B cell (primary cell): Measurements from ENCODE around the gene PRKCZ. TPM values are rescaled to one million over a fixed set of nuclear protein-coding genes. Genes with fewer than 3 reads are reported as not detected.

Experiments
- ATAC-seq: fragments of 200-7000 bp; cut with Tn5 transposase; one replicate; pipeline ENCODE4 v1.10.0; 2021; ENCODE audit warnings: low read depth, mild to moderate bottlenecking, moderate number of reproducible peaks, moderate library complexity
- CTCF ChIA-PET: fragments of 350-600 bp; sonication (Branson Sonifier 250); formaldehyde crosslinking; loops from one replicate; lab custom pipeline; 2021; ENCODE audit warnings: antibody characterized with exemption, inconsistent platforms; lab: Charles Lee
- POLR2A ChIA-PET: fragments of 350-600 bp; sonication (Branson Sonifier 250); formaldehyde crosslinking; loops from one replicate; lab custom pipeline; 2021; ENCODE audit warnings: antibody characterized with exemption; lab: Charles Lee
- DNase-seq: peaks from one replicate; pipeline ENCODE4 v3.0.0; 2013
- H2AFZ ChIP-seq: 2 replicates; pipeline ENCODE4 v1.6.1; 2012; ENCODE audit warnings: mild to moderate bottlenecking, low read depth, low read length; ENCODE audit not compliant: insufficient read depth, poor library complexity, severe bottlenecking
- H3K27ac ChIP-seq, 2 donors: 1 replicate in 1 of 2; 2 replicates in 1 of 2; pipeline ENCODE4 v1.5.1; 2012 to 2013; ENCODE audit warnings: low read length in 2 of 2, mild to moderate bottlenecking in 2 of 2, moderate library complexity in 1 of 2
- H3K27me3 ChIP-seq, 4 experiments: fragments of 200-600 bp in 1 of 4; sonication (generic) in 1 of 4; replicated peaks in 1 of 4; 1 replicate in 2 of 4; 2 replicates in 2 of 4; pipeline versions ENCODE4 v1.6.1 to v1.7.0; 2013 to 2016; ENCODE audit warnings: low read length in 3 of 4, mild to moderate bottlenecking in 2 of 4, mixed read lengths in 1 of 4, moderate library complexity in 1 of 4; ENCODE audit not compliant: insufficient read depth in 4 of 4, control insufficient read depth in 3 of 4; ENCODE audit errors: control extremely low read depth in 1 of 4
- H3K36me3 ChIP-seq, 2 experiments: replicated peaks in 1 of 2; 1 replicate in 1 of 2; 2 replicates in 1 of 2; pipeline versions ENCODE4 v1.6.1 to v1.7.1; 2013; ENCODE audit warnings: low read length in 1 of 2; ENCODE audit not compliant: insufficient read depth in 2 of 2, control insufficient read depth in 1 of 2; ENCODE audit errors: control extremely low read depth in 1 of 2, extremely low read depth in 1 of 2
- H3K4me1 ChIP-seq, 2 donors: fragments of 200-600 bp in 1 of 2; sonication (generic) in 1 of 2; 1 replicate in 1 of 2; 2 replicates in 1 of 2; pipeline versions ENCODE4 v1.5.1 to v1.6.1; 2013 to 2017; ENCODE audit warnings: low read length in 2 of 2; ENCODE audit not compliant: control insufficient read depth in 2 of 2, insufficient read depth in 2 of 2
- H3K4me2 ChIP-seq: replicated peaks from 2 replicates; pipeline ENCODE3; 2012; ENCODE audit warnings: mild to moderate bottlenecking, low read depth, low read length; ENCODE audit not compliant: poor library complexity, severe bottlenecking
- H3K4me3 ChIP-seq, 5 experiments: fragments of 200-600 bp in 1 of 5; sonication (generic) in 1 of 5; 1 replicate in 3 of 5; 2 replicates in 2 of 5; pipeline versions ENCODE4 v1.5.1 to v1.7.0; 2011 to 2016; ENCODE audit warnings: low read length in 4 of 5, mild to moderate bottlenecking in 4 of 5, low read depth in 2 of 5, control low read depth in 1 of 5, moderate library complexity in 1 of 5; ENCODE audit not compliant: insufficient read depth in 1 of 5; ENCODE audit errors: control extremely low read depth in 1 of 5, extremely low read depth in 1 of 5
- H3K79me2 ChIP-seq: fragments of 200-600 bp; sonication (generic); one replicate; pipeline ENCODE4 v1.6.0; 2016; ENCODE audit warnings: low read length; ENCODE audit not compliant: control insufficient read depth, insufficient read depth
- H3K9ac ChIP-seq: fragments of 200-600 bp; sonication (generic); 2 replicates; pipeline ENCODE4 v1.6.1; 2017; ENCODE audit warnings: mild to moderate bottlenecking, low read length, moderate library complexity
- H3K9me3 ChIP-seq, 3 donors: one replicate each; pipeline versions ENCODE4 v1.6.1 to v1.7.1; 2013; ENCODE audit warnings: low read length in 2 of 3; ENCODE audit not compliant: control insufficient read depth in 2 of 3, insufficient read depth in 1 of 3; ENCODE audit errors: control extremely low read depth in 1 of 3
- H4K20me1 ChIP-seq: 2 replicates; pipeline ENCODE4 v1.6.0; 2012; ENCODE audit warnings: mild to moderate bottlenecking, low read length; ENCODE audit not compliant: insufficient read depth, control insufficient read depth, poor library complexity, severe bottlenecking
- H3K27ac Mint-ChIP-seq: one replicate; pipeline ENCODE4 v1.8.0; 2021; ENCODE audit warnings: mixed read lengths
- H3K27me3 Mint-ChIP-seq: one replicate; pipeline ENCODE4 v1.8.0; 2021; ENCODE audit warnings: mixed read lengths
- H3K4me1 Mint-ChIP-seq: one replicate; pipeline ENCODE4 v1.8.0; 2021; ENCODE audit warnings: mixed read lengths
- H3K4me3 Mint-ChIP-seq: one replicate; pipeline ENCODE4 v1.8.0; 2021; ENCODE audit warnings: mixed read lengths
- H3K9me3 Mint-ChIP-seq: one replicate; pipeline ENCODE4 v1.8.0; 2022; ENCODE audit warnings: mixed read lengths; ENCODE audit not compliant: insufficient read depth
- EZH2 ChIP-seq: IDR thresholded peaks from 2 replicates; pipeline ENCODE4 v1.6.1; 2012; ENCODE audit warnings: borderline replicate concordance, low read depth, mild to moderate bottlenecking, moderate library complexity, low read length; ENCODE audit not compliant: insufficient read depth, poor library complexity, severe bottlenecking
- WGBS: methylation state at CpG from one replicate; pipeline ENCODE4 v1.1.5; 2013; ENCODE audit warnings: missing lambda C conversion rate; ENCODE audit not compliant: insufficient coverage; 5-methylcytosine and 5-hydroxymethylcytosine counted together
- intact Hi-C: fragments of 100-400 bp; cut with micrococcal nuclease; formaldehyde crosslinking; loops from one replicate; pipeline ENCODE4 v1.10.0; 2022
- polyA plus RNA-seq: library from polyadenylated mRNA; depleted of rRNA; stranded (reverse); fragments of >200 nt; gene quantifications from 2 replicates; pipeline ENCODE4 v1.2.3, GENCODE V29; 2012
- total RNA-seq, 2 donors: library from RNA; stranded (reverse); fragments of 120-200 nt in 1 of 2; gene quantifications; 1 replicate in 1 of 2; 2 replicates in 1 of 2; pipeline versions ENCODE4 v1.2.3 to v1.2.4, GENCODE V29; 2013 to 2022
- TF ChIP-seq, protein P1 (sequence below): fragments of 200-600 bp; IDR thresholded peaks from one replicate; pipeline ENCODE4 v1.8.0; 2022; ENCODE audit warnings: antibody characterized with exemption, mild to moderate bottlenecking

The PRKCZ gene
- total and polyA plus RNA-seq, 2 donors (not counting 1 experiment from before 2014, with no cell fraction given): 17.9 to 53.2 TPM

DNA sequence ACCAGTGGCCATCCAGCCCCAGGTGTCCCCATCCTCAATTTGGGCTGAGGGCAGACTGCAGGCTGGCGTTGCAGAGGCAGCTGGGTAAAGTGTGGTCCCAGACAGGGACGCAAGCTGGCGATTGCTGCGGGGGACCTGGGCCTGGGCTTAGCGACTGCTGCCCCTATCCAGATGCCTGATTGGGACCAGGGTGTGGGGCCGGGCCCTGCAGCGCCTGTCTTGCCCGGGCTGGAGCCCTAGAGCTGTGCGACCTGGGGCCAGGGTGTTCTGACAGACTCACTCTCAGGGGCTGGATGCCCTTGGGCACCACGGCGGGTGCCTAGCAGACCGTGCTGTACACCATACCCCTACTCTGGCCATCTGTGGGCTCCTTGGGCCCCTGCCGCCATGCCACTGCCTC, 160.6 kb downstream of the PRKCZ start:
- no peak overlapping the region for H3K9ac ChIP-seq
- TF ChIP-seq, protein P1, sequence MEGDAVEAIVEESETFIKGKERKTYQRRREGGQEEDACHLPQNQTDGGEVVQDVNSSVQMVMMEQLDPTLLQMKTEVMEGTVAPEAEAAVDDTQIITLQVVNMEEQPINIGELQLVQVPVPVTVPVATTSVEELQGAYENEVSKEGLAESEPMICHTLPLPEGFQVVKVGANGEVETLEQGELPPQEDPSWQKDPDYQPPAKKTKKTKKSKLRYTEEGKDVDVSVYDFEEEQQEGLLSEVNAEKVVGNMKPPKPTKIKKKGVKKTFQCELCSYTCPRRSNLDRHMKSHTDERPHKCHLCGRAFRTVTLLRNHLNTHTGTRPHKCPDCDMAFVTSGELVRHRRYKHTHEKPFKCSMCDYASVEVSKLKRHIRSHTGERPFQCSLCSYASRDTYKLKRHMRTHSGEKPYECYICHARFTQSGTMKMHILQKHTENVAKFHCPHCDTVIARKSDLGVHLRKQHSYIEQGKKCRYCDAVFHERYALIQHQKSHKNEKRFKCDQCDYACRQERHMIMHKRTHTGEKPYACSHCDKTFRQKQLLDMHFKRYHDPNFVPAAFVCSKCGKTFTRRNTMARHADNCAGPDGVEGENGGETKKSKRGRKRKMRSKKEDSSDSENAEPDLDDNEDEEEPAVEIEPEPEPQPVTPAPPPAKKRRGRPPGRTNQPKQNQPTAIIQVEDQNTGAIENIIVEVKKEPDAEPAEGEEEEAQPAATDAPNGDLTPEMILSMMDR: no peak
- TF ChIP-seq EZH2: no peak

DNA sequence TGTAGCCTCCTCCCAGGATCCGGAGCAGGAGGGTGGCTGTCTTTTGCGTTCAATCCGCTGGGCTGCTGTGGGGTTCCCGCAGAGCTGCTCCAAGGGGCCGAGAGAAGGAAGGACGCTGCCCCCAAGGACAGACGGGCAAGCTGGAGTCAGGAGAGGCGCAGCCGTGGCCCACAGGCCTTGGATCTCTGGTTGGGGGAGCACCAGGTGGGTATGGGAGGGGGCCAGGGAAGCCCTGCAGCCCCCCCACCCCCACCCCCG, 162.0 kb downstream of the PRKCZ start:
- no peaks in the 10 kb centered on the region for H3K9me3 ChIP-seq
- no peaks in the 10 kb centered on the region for H3K79me2 ChIP-seq
- no peak for DNase-seq
- ChIA-PET CTCF (interaction anchor here (0.7 to 1.3 kb wide), 3 partner anchors 12 to 169 kb away, joined by 3 to 11 read pairs (median 3); no protein-coding TSS in a partner anchor), POLR2A (no interaction called here)
- no peak for TF ChIP-seq EZH2
- TF ChIP-seq, protein P1: no peak
- H3K27ac ChIP-seq: no peak overlapping the region
- H3K4me3 Mint-ChIP-seq: no peak overlapping the region
- peaks cover 10 to 16% of the 10 kb centered on the region in 2 donors for H3K4me1 ChIP-seq
- peak overlapping the region; percentile 85 for H3K4me2 ChIP-seq
- no peaks in the 10 kb centered on the region for H4K20me1 ChIP-seq
- no peak overlapping the region for H2AFZ ChIP-seq
- H3K27me3 ChIP-seq: peaks cover 0 to 10% (median 3%) of the 10 kb centered on the region in 4 experiments
- no peak overlapping the region for H3K4me3 ChIP-seq
- H3K4me1 Mint-ChIP-seq: peaks cover 7% of the 10 kb centered on the region
- H3K9ac ChIP-seq: no peak overlapping the region
- intact Hi-C loops: no loop called here
- WGBS: 87% methylated on average over 8 of the region's 10 CpGs
- H3K9me3 Mint-ChIP-seq: no peaks in the 10 kb centered on the region
- no peaks in the 10 kb centered on the region for H3K36me3 ChIP-seq
- no peak for ATAC-seq
- H3K27ac Mint-ChIP-seq: no peak overlapping the region
- H3K27me3 Mint-ChIP-seq: no peaks in the 10 kb centered on the region

More for the DNA sequence above, 160.6 kb downstream of the PRKCZ start:
- peaks cover 0 to 3% (median 0%) of the 10 kb centered on the region in 3 donors for H3K9me3 ChIP-seq
- H3K27ac Mint-ChIP-seq: no peak overlapping the region
- H3K79me2 ChIP-seq: no peaks in the 10 kb centered on the region
- peaks cover 11% of the 10 kb centered on the region for H3K4me1 Mint-ChIP-seq
- H3K36me3 ChIP-seq: no peaks in the 10 kb centered on the region
- H3K27me3 Mint-ChIP-seq: no peaks in the 10 kb centered on the region
- peaks cover 0 to 10% (median 3%) of the 10 kb centered on the region in 4 experiments for H3K27me3 ChIP-seq
- ATAC-seq (no peak), DNase-seq (no peak)
- CTCF ChIA-PET: no interaction called here
- no peak overlapping the region for H3K4me3 ChIP-seq
- intact Hi-C loops: no loop called here
- POLR2A ChIA-PET: no interaction called here
- WGBS: 91% methylated on average over 12 of the region's 13 CpGs
- no peaks in the 10 kb centered on the region for H4K20me1 ChIP-seq
- no peak overlapping the region for H3K27ac ChIP-seq
- H3K4me3 Mint-ChIP-seq: no peak overlapping the region
- peaks cover 14 to 21% of the 10 kb centered on the region in 2 donors for H3K4me1 ChIP-seq
- no peak overlapping the region for H3K4me2 ChIP-seq
- no peaks in the 10 kb centered on the region for H3K9me3 Mint-ChIP-seq
- no peak overlapping the region for H2AFZ ChIP-seq
